ENCODE measurements around the gene DUSP1. TPM values are rescaled to one million over a fixed set of nuclear protein-coding genes. Genes with fewer than 3 reads are reported as not detected.

The DUSP1 gene
- total and polyA plus RNA-seq, 2 of the 13 experiments (the other 11 are each of a cell fraction or from before 2014, with no cell fraction given), result 27.1 to 55.5 TPM

- TF ChIP-seq, protein P1, sequence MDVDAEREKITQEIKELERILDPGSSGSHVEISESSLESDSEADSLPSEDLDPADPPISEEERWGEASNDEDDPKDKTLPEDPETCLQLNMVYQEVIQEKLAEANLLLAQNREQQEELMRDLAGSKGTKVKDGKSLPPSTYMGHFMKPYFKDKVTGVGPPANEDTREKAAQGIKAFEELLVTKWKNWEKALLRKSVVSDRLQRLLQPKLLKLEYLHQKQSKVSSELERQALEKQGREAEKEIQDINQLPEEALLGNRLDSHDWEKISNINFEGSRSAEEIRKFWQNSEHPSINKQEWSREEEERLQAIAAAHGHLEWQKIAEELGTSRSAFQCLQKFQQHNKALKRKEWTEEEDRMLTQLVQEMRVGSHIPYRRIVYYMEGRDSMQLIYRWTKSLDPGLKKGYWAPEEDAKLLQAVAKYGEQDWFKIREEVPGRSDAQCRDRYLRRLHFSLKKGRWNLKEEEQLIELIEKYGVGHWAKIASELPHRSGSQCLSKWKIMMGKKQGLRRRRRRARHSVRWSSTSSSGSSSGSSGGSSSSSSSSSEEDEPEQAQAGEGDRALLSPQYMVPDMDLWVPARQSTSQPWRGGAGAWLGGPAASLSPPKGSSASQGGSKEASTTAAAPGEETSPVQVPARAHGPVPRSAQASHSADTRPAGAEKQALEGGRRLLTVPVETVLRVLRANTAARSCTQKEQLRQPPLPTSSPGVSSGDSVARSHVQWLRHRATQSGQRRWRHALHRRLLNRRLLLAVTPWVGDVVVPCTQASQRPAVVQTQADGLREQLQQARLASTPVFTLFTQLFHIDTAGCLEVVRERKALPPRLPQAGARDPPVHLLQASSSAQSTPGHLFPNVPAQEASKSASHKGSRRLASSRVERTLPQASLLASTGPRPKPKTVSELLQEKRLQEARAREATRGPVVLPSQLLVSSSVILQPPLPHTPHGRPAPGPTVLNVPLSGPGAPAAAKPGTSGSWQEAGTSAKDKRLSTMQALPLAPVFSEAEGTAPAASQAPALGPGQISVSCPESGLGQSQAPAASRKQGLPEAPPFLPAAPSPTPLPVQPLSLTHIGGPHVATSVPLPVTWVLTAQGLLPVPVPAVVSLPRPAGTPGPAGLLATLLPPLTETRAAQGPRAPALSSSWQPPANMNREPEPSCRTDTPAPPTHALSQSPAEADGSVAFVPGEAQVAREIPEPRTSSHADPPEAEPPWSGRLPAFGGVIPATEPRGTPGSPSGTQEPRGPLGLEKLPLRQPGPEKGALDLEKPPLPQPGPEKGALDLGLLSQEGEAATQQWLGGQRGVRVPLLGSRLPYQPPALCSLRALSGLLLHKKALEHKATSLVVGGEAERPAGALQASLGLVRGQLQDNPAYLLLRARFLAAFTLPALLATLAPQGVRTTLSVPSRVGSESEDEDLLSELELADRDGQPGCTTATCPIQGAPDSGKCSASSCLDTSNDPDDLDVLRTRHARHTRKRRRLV (CRISPR knock-in tag; IDR thresholded peaks at IDR 0.05), result no peak
- peak; percentile 73 for TF ChIP-seq ZNF121 (CRISPR knock-in tag; IDR thresholded peaks at IDR 0.05)
- TF ChIP-seq IRF2 (CRISPR knock-in tag; IDR thresholded peaks at IDR 0.05), result peak; percentile 5; the same call in 1 of the 2 replicates
- TF ChIP-seq BRD4 (CRISPR knock-in tag; IDR thresholded peaks at IDR 0.05), result 0 out of 2 replicates have a peak, but pooled peaks have one; percentile 34
- TF ChIP-seq, protein P2, sequence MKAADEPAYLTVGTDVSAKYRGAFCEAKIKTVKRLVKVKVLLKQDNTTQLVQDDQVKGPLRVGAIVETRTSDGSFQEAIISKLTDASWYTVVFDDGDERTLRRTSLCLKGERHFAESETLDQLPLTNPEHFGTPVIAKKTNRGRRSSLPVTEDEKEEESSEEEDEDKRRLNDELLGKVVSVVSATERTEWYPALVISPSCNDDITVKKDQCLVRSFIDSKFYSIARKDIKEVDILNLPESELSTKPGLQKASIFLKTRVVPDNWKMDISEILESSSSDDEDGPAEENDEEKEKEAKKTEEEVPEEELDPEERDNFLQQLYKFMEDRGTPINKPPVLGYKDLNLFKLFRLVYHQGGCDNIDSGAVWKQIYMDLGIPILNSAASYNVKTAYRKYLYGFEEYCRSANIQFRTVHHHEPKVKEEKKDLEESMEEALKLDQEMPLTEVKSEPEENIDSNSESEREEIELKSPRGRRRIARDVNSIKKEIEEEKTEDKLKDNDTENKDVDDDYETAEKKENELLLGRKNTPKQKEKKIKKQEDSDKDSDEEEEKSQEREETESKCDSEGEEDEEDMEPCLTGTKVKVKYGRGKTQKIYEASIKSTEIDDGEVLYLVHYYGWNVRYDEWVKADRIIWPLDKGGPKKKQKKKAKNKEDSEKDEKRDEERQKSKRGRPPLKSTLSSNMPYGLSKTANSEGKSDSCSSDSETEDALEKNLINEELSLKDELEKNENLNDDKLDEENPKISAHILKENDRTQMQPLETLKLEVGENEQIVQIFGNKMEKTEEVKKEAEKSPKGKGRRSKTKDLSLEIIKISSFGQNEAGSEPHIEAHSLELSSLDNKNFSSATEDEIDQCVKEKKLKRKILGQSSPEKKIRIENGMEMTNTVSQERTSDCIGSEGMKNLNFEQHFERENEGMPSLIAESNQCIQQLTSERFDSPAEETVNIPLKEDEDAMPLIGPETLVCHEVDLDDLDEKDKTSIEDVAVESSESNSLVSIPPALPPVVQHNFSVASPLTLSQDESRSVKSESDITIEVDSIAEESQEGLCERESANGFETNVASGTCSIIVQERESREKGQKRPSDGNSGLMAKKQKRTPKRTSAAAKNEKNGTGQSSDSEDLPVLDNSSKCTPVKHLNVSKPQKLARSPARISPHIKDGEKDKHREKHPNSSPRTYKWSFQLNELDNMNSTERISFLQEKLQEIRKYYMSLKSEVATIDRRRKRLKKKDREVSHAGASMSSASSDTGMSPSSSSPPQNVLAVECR (CRISPR knock-in tag; IDR thresholded peaks at IDR 0.05; ENCODE audit: borderline replicate concordance), result no peak
- TF ChIP-seq THYN1 (CRISPR knock-in tag; IDR thresholded peaks at IDR 0.05; ENCODE audit: borderline replicate concordance, low read depth), result no peak
- peak; percentile 93 for TF ChIP-seq GFI1 (CRISPR knock-in tag; IDR thresholded peaks at IDR 0.05; ENCODE audit: borderline replicate concordance)
- TF ChIP-seq PHF21A (CRISPR knock-in tag; IDR thresholded peaks at IDR 0.05), result peak; percentile 47; the same call in 1 of the 2 replicates
- TF ChIP-seq, protein P3, sequence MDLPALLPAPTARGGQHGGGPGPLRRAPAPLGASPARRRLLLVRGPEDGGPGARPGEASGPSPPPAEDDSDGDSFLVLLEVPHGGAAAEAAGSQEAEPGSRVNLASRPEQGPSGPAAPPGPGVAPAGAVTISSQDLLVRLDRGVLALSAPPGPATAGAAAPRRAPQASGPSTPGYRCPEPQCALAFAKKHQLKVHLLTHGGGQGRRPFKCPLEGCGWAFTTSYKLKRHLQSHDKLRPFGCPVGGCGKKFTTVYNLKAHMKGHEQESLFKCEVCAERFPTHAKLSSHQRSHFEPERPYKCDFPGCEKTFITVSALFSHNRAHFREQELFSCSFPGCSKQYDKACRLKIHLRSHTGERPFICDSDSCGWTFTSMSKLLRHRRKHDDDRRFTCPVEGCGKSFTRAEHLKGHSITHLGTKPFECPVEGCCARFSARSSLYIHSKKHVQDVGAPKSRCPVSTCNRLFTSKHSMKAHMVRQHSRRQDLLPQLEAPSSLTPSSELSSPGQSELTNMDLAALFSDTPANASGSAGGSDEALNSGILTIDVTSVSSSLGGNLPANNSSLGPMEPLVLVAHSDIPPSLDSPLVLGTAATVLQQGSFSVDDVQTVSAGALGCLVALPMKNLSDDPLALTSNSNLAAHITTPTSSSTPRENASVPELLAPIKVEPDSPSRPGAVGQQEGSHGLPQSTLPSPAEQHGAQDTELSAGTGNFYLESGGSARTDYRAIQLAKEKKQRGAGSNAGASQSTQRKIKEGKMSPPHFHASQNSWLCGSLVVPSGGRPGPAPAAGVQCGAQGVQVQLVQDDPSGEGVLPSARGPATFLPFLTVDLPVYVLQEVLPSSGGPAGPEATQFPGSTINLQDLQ (CRISPR knock-in tag; IDR thresholded peaks at IDR 0.05), result no peak
- TF ChIP-seq ZFX (CRISPR knock-in tag; IDR thresholded peaks at IDR 0.05; ENCODE audit: low read depth), result peak; percentile 63
Measured at GRCh38 chr5:172773481-172774469, 2.8 kb upstream of the DUSP1 start (continued).
